GM19023 (cell line): Measurements from ENCODE around the gene SIPA1.

Experiments used
- ATAC-seq: cut with Tn5 transposase; IDR thresholded peaks from one replicate; pipeline ENCODE4 v1.9.1; 2021; ENCODE audit warnings: mild to moderate bottlenecking, moderate library complexity; ENCODE audit not compliant: unreplicated experiment

The SIPA1 gene

DNA sequence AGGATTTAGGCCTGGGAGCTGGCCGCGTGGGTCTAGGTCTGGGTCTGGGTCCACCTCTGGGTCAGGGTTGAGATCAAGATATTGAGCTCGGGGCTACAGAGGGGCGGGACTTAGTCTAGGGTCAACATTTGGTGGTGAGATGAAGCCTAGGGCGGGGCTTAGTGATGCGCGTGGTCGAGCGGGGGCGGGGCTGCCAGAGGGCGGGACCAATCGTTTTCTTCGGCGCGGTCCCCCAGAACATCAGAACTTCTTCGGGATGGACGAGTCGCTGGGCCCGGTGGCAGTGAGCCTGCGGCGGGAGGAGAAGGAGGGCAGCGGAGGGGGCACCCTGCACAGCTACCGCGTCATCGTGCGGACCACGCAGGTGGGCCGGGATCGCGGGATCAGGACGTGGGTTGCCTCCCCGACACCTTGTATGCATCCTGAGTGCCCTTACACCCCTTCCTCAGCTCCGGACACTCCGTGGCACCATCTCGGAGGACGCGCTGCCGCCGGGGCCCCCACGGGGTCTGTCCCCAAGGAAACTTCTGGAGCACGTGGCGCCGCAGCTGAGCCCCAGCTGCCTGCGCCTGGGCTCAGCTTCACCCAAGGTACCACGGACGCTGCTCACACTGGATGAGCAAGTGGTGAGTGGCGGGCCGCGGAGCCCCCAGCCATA, 4.2 kb downstream of the SIPA1 start:
- no peak for ATAC-seq

DNA sequence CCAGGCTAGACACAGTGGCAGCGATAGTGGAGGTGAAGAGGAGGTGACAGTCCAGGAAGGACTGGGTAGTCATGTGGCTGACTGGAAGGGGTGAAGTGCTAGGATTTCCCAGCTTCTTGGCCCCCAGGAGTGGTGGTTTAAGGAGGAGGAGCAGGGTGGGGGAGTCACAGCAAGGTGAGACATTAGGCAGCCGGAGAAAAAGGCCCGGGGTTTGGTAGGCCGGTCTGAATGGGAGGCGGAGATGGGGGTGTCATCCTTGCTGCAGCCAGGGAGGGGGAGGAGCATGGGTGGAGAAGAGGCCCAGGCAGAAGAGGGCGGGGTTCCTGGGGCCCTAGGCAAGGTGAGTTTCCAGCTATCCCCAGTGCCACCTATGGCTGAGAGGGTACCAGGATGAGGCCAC, 6.1 kb downstream of the SIPA1 start:
- no peak for ATAC-seq

DNA sequence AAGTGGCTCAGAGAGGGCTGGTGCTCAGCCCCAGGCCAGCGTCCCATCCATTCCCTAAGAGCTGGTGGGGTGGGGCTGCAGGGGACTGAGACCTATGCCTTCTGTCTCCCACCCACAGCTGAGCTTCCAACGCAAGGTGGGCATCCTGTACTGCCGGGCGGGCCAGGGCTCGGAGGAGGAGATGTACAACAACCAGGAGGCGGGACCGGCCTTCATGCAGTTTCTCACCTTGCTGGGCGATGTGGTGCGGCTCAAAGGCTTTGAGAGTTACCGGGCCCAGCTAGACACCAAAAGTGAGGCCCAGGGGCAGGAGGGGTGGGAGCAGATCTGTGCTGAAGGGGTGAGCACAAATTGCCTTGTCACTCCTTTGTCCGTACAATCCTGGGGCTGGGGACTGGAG, 6.9 kb downstream of the SIPA1 start:
- no peak for ATAC-seq

DNA sequence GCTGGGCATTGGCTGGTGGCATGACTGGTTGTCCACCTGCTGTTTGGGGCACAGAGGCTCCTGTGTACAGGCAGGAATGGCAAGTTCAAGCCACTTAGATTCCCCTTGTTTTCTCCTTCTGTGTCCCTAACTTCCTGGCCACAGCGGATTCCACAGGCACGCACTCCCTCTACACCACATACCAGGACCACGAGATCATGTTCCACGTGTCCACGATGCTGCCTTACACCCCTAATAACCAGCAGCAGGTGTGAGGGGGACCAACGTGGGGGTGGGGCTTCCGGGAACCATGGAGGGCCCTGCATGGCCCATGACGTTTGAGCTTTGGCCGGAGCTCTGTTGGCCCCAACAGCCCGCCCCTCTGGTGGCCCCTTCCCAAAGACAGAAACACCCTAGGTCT, 7.8 kb downstream of the SIPA1 start:
- ATAC-seq = no peak

DNA sequence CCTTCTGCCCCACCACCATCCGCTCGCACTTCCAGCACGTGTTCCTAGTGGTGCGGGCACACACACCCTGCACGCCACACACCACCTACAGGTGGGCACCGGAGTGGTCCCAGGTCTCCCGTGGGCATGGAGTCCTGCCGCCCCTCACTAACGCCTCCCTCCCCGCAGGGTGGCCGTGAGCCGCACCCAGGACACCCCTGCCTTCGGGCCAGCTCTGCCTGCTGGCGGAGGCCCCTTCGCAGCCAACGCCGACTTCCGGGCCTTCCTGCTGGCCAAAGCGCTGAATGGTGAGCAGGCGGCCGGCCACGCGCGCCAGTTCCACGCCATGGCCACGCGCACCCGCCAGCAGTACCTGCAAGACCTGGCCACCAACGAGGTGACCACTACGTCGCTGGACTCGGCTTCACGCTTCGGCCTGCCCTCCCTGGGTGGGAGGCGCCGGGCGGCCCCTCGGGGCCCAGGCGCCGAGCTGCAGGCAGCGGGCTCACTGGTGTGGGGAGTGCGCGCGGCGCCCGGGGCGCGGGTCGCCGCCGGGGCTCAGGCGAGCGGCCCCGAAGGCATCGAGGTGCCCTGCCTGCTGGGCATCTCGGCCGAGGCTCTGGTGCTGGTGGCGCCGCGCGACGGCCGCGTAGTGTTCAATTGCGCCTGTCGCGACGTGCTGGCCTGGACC, 8.5 kb downstream of the SIPA1 start:
- no peak for ATAC-seq

DNA sequence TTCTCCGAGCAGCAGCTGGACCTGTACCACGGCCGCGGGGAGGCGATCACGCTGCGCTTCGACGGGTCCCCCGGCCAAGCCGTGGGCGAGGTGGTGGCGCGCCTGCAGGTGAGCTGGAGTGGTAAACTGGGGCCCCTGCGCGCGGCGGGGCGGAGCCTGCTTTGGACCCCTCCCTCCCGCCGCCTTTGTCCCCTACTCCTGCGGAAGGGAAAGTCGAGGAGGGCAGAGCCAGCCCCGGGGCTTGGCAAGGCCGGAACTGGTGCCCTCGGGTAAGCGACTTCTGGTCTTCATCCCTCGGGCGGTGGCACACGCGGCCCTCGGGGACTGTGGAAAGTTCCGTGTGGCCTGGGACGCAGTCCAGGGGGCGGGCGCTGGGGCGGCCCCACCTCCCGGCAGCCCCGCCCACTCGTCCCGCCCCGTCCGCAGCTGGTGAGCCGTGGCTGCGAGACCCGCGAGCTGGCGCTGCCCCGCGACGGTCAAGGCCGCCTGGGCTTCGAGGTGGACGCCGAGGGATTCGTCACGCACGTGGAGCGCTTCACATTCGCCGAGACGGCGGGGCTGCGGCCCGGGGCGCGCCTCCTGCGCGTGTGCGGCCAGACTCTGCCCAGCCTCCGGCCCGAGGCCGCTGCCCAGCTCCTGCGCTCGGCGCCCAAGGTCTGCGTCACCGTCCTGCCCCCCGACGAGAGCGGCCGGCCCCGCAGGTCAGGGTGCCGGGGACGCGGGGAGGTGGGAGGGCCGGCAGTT, 9.2 kb downstream of the SIPA1 start:
- no peak for ATAC-seq

DNA sequence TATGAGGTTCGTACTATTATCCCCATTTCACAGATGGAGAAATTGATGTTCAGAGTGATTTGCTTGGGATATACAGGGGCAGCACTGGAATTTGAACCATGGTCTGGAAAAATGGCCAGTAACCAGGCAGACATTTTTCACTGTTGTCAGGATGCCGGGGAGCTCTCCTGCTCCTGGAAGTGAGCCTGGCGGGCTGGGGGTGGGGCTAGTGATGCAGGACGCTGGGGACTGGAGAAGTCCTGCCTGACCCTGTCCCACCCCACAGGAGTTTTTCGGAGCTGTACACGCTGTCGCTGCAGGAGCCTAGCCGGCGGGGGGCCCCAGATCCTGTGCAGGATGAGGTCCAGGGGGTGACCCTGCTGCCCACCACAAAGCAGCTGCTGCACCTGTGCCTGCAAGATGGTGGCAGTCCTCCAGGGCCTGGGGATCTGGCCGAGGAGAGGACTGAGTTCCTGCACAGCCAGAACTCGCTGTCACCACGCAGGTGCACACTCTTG, 11.1 kb downstream of the SIPA1 start:
- no peak for ATAC-seq

DNA sequence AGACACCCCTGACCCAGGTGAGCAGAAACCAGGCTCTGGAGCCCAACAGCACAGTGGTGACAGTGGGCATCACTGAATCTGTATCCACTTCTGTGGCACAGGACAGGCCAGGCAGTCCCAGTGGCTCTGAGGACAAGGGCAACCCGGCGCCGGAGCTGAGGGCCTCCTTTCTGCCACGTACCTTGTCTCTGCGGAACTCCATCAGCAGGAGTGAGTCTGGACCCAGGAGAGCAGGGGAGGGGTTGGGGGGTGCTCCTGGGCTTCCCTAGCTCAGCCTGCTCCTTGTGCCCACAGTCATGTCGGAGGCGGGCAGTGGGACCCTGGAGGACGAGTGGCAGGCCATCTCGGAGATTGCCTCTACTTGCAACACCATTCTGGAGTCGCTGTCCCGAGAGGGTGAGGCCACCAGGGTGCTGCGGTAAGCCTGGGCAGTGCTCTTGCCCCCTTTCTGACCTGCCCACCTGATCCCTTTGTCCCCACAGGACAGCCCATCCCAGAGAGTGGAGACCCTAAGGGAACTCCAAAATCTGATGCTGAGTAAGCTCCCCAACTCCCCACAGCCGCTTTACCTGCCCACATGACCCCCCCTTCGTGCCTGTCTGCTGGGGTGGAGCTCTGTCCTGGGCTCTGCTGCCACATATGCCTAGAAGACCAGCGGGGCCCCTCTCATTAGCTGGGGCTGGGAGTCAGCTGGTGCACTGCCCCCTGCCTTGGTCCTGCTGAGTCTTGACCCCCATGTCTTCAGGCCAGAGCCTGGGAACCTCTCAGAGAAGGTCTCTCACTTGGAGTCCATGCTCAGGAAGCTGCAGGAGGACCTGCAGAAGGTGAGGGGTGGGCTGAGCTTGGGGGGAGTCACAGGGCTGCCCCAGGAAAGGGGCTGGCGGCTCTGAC, 12.0 kb downstream of the SIPA1 start:
- no peak for ATAC-seq

DNA sequence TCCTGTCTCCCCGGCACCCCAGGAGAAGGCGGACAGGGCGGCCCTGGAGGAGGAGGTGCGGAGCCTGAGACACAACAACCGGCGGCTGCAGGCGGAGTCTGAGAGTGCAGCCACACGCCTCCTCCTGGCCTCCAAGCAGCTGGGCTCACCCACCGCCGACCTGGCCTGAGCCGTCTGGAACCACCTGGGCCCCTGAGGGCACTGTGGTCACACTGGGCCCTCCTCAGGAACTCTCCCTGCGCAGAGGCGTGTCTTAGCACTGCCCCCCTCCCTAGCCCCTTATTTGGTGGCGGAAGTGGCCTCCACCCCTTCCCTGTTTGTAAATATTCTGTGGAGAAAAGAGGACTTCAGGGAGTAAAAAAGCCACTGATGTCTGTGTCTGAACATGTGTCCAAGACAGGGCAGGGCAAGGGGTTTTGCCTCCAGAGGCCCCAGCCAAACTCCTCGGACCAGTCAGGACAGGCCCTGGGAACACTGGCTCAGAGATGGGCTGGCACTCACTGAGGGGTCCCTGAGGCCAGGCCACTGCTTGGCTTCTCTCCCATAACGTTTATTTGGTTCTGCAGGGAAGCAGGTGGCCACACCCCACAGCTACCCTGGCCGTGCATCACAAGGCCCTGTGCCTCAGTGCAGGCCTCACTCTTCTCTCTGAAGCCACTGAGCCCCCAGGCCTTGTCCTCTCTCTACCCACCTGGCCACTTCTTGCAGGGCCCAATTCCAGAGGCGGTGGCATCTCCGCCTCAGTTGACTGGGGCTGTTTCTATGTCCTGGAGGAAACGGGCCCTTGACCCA, 12.8 kb downstream of the SIPA1 start:
- no peak for ATAC-seq

DNA sequence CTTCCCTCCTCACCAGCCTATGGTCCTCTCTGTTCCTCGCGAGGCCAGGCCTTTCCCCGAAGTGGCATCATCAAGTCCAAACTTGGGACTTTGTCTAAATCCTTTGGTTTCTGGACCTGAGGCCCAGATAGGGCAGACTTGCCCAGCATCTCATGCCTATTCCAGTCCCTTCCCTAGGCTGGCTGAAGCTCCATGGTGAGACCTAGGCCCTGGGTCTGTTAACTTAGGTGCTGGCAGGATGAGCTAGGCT, 13.4 kb downstream of the SIPA1 start:
- no peak for ATAC-seq

DNA sequence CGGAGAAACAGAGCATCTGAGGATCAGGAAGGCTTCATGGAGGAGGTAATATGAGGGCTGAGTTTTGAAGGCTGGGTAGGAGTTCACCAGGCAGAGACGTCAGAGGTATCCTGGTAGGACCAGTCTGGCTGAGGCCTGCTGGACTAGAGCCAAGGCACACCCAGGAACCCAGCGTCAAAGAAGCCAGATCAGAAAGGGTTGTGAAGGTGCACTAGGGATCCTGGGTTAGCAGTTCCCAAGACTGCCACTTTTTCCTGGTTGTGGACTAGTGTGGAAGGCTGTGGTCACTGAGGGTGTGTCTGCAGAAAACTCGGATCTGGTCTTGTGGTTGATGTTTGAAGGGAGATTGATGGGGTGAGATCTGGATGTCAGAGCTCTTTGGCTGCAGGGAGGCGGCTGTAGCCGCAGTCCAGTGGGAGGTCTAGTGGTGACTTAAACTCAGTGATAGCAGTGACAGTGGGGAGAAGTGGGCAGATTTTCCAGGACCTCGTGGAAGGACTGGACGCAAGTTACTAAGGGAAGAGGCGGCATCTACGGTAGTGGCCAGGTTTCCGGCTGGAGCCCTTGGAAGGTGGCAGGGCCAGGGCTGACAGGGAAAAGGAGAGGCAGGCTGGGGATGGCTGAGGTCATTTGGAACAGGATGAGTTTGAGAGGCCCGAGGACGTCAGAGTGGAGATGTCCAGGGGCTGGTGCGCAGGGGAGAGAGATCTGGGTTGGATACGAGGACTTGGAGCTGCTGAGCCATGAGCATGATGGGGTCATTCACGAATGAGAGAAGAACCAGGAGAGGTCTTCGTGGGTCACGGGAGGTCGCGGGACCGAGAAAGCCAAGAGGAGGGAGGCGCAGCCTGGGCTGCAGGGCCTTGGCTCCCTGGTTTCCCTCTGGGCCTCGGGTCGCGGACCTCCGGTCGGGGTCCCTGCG, 13.9 kb downstream of the SIPA1 start:
- no peak for ATAC-seq

DNA sequence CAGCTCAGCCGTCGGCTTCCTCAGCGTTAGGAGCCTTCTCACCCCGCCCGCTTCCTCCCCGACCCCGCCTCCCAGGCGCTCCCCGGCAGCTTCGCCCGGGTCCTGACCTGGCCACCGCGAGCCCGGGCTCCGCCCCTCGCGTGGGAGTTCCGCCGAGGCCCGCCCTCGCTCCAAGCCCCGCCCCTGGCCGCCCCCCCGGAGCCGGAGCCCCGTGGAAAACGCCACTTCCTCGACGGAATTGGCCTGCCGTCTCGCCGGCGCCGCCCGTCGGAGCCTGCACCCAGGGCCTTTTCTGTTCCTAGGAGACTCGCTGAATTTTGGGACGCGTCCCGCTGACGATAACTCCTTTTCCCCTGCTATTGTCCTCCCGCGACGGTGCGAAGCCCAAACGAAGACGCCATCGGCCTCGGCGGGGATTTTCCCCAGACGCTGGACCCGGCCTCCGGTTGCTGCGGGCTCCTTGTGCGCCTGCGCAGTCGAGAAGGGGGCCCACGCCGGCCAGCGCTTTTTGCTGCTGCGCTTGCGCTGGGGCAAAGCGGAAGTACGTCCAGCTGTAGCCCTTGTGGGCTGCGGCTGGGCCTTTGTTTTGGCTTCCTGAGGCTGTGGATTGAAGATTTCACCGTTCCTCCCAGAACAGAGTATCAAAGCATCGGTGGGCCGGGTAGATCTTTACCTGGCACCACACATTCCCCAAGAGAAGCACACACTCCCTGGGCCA, 14.8 kb downstream of the SIPA1 start:
- ATAC-seq = peak; percentile 85

DNA sequence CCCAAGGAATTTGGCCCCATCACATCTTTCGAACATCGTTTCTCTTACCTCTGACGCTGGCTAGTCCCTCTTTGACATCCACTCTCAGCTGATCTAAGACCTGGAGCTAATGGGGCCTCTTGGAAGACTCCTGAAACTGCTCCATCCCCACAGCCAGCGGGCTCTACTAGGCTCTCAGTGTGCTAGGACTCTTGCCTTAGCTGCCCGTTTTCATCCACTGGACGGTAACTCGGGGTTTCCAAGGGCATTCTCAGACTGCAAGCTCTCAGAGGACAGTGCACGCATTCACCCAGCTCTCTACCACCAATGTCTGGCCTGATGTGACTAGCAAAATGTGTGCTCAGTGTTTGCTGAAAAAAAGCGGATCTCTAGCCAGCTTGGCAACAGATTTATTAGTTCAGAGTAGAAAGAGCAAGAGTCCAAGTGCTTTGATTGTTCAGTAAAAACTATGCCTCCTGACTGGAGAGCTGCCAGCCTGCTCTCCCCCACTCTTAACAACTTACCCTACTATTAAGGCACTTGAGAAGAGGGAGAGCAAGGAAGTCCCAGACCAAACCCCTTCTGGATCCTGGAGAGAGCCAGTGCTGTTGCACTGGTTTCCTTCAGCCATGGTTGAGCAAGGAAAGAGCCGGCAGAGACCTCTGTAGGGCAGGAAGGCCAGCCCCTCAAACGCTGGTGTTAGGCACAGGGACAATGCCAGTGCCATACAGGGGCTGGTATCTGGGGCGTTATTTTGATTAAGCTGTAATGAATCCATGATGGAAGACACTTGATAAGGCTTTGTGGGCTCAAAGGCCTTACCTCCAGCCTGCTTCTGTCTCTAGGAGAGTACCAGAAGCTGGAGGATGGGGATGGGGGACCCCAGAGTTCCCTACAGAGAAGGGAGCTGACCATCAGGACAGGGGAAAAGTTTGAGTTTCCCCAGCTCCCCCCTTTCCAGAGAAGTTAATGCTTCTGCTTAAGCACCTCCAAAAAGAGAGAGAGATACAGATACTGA, 15.6 kb downstream of the SIPA1 start:
- no peak for ATAC-seq

DNA sequence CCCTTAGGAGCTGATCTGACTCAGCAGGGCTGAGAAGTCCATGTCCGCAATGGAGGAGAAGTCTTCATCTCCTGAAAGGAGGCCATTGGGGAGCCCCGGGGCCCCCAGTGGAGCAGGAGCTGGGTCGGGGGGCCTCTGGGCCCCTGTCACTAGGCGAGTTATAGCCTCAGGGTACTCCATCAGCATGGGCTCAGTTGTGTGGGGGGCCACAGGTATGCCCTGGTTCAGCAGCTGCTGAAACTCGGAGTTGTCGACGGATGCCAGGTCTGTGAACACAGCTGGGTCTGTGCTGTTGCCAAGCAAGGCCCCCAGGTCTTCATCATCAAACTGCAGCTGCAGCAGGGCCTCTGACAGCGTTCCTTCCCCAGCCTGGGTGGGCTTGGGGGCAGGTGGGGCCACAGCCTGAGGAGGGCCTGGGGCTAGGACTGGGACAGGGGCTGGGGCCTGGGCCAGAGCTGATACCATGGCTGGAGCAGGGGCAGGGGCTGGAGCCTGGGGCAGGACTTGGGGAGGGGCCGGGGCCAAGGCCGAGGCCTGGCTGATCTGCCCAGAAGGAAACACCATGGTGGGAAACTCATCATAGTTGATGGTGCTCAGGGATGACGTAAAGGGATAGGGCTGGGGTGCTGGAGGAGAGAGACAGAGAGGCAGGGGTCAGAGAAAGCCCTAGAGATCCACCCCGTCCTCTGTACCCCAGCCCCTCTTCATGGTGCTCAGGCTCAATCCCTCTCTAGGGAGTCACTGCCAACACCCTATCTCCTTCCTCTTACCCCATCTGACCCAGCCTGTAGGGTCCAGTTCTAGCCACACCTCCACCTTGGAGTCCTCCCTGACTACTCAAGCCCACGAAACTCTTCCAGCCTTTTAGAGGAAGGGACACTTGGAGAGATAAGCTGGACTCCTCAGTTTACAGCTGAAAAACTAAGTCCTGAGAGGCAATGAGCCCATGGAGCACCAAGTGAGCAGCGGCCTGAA, 16.8 kb downstream of the SIPA1 start:
- no peak for ATAC-seq

DNA sequence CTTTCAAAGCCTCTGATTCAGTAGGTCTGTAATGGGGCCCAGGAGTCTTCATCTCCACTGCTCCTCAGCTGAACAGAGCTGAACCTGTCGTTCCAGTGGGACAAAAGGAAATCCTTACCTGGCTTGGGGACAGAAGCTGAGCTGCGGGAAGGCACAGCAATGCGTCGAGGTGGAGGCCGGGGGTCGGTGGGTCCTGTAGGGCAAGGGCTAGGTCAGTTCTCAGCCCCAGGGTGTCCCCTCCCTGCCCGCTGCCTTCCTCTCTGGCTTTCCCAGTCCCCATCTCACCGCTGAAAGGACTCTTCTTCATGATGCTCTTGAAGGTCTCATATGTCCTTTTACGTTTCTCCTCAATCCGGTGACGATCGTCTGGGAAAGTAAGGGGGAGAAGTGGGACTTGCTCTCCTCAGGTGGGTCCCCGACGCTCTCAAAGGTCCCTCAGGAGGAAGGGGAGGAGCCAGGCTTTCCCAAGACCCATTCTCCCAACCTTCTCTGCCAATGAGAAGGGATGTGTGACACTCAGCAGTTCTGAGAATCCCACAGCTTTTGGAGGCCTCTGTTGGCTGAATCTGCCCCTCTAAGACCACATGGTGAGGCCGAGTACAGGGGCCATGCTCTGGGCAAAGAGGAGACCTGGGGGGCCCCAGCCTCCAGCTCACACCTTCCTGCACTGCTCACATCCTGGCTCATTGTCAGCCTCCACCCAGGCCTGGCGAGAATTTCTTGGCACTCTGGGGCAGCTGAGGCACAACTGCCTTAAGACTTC, 17.9 kb downstream of the SIPA1 start:
- ATAC-seq = no peak

DNA sequence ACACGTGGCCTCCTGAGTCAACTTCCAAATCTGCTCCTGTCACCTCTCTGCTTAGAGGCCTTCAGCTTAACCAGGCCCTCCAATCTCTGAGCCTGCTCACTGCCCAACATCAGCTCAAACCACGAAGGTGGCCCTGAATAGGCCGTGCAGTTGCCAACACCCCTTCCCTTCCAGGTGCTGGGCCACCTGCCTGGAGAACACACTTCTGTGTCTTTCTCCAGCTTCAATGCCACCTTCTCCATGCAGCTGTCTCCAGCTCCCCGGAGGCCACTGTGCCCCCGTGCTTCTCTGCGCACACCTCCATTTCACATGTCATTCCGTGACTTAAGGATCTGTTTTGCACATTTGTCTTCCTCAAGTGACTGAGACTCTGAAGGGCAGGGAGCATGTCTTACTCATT, 19.5 kb downstream of the SIPA1 start:
- no peak for ATAC-seq
